NCI-H2196 treated with DMSO at 0.1 percent for 48 hours (cell line): ENCODE measurements around the gene CD38.
"Not testable (repeated sequence)": the region's sequence is repeated elsewhere in the genome, so short reads cannot be mapped to it uniquely, and the experiment has no call there.

Experiments
- DNase-seq: peaks from one replicate; lab custom pipeline; 2025; ENCODE audit not compliant: unreplicated experiment; lab: John Stamatoyannopoulos, UW

Gene CD38

DNA sequence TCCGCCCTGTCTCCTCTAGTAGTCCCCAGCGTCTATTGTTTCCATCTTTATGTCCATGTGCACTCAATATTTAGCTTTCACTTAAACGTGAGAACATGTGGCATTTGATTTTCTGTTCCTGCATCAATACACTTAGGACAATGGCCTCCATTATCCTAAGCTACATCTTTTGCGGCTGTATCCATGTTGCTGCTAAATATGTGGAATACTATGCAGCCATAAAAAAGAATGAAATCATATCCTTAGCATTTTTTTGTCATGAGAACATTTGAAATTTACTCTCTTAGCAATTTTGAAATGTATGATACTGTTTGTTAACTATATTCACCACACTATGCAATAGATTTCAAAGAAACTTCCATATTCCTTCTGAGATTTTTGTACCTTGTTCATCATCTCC, 19.8 kb upstream of the CD38 start:
- no peak for DNase-seq

- DNase-seq: not testable (repeated sequence)
Observed at GRCh38 chr4:15762460-15762859, 15.7 kb upstream of the CD38 start.

GRCh38 chr4:15765391-15765790, 12.7 kb upstream of the CD38 start:
- no peak for DNase-seq

DNA sequence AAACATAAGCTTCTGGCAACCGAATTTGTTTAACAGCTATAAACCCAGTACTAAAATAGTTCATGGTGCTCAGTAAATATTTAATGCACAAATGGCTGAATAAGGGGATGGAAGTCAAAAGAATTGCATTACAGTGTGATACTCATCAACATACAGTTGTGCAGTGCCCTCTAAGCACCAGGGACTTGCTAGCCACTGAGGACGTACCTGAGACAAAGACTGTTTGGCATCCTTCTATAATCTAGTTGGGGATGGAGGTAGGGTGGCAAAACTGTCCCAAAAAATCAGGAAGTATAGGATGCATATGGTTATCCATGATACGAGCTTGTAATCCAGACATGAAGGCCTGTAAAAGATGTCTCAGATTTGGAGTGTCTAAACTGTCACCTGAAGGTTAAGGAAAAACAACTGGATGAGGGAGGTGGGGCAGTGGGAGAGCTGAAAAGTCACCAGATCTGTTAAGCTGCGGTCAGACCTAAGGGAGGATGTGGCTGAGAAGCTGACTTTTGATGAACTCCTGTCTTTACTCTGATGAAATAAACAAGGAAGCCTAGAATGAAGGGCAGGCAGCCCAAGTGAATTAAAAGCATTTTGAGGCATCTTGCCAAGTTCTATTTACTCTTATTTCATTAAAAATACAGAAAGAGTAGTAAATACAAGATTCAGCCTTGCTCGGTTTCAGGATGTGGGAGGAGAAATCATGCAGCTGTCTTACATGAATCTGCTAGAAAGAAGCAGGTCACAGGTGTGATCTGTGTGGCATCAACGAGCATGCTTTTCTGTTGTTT, 12.0 kb upstream of the CD38 start:
- no peak for DNase-seq

GRCh38 chr4:15766821-15767220, 11.3 kb upstream of the CD38 start:
- DNase-seq: no peak

- DNase-seq: no peak
Observed at GRCh38 chr4:15769202-15769601, 8.9 kb upstream of the CD38 start.

DNA sequence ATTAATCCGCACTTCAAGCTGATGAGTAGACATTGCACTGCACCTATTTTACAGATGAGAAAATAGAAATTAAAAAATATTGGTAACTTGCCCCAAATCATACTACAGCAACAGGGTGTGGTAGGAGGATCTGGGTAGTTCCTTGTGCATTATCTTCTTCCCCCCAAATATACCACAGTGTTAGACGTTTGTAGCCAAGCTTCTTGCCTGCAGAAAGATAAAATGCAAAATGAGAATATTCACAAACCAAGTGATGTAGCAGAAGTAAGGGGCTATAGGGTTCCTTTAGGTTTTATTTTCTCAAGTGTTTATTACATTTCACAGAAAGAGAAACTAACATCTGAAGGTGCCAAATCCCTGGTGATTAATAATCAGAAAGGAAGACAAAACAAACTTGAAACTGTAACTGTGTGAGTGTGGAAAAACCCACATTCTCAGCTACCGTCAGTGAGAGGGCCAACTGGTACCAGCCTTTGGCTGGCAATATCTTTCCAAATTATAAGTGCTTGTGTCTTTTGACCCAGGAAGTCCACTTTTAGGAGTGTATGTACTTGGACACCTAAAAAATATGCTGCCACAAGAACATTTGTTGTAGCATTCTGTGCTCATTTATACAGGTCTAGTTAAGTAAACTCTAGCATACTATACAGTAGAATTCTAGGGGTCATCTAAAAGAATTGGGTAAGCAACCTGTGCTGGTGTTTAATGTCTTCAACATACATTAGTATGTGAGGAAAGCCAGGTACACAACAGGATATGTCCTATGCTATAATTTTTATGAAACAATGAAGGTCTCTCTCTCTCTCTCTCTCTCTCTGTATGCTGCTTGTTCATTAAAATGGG, 6.7 kb upstream of the CD38 start:
- no peak for DNase-seq

DNA sequence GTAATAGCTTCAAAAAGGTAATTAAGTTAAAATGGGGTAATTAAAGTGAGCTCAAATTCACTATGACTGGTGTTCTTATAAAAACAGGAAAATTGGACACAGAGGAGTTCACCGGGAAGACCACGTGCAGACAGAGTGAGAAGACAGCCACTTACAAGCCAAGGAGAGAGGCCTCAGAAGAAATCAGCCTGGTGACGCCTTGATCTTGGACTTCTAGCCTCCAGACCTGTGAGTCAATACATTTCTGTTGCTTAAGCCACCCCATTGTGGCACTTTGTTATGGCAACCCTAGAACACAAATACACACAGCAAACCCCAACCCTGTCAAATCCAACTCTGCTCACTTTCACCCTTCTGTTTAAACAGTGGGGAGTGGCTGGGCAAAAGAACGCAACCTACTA, 4.1 kb upstream of the CD38 start:
- DNase-seq: no peak

DNA sequence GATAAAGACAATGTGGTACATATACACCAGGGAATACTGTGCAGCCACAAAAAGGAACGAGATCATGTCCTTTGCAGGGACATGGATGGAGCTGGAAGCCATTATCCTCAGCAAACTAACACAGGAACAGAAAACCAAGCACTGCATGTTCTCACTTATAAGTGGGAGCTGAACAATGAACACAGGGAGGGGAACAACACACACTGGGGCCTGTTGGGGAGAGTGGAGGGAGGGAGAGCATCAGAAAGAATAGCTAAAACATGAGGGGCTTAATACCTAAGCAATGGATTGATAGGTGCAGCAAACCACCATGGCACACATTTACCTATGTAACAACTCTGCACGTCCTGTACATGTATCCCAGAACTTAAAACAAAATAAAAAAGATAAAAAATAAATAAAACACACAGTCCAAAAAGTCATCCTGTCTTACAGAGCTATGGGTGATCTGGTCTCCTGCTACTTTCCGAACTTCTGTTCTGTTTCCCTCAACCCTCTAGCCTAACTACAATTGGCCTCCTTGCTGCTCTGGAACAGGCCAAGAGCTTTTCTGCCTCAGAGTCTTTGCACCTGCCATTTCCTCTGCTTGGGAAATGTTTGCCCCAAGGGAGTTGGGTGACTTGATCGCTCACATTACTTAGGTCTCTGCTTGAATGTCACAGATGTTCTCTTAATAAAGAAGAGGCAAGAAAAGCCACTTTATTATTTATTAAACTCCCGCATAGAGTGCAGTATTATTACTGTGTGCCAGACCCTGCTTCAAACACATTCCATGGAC, 1.1 kb upstream of the CD38 start:
- DNase-seq: no peak

- no peak for DNase-seq
Observed at GRCh38 chr4:15777697-15778288, 335 bp upstream of the CD38 start.

- no peak for DNase-seq
Observed at GRCh38 chr4:15779306-15779705, 1.2 kb downstream of the CD38 start.

GRCh38 chr4:15779809-15780208, 1.7 kb downstream of the CD38 start:
- no peak for DNase-seq

DNA sequence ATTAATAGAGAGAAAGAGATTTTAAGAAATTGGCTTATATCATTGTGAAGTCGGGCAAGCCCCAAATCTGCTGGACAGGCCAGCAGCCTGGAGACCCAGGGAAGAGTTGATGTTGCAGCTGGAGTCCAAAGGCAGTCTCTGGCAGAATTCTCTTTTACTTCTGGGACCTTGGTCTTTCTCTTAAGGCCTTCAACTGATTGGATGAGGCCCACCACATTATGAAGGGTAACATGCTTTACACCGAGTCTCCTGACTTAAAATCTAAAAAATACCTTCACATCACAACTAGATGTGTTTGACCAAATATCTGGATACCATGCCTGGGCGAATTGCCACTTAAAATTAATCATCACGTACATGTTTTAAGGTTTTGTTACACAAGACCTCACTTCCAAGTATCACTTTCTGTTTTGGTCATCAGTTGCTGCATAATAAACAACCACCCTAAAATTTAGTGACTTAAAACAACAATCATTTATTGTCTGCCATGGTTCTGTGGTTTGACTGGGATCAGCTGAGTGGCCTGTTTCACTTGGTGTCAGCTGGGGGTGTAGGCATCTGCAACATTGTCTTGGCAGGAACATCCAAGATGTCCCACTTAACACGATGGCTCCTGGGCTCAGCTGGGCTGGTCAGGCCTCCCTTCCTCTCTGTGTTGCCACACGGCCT, 3.4 kb downstream of the CD38 start:
- no peak for DNase-seq

DNA sequence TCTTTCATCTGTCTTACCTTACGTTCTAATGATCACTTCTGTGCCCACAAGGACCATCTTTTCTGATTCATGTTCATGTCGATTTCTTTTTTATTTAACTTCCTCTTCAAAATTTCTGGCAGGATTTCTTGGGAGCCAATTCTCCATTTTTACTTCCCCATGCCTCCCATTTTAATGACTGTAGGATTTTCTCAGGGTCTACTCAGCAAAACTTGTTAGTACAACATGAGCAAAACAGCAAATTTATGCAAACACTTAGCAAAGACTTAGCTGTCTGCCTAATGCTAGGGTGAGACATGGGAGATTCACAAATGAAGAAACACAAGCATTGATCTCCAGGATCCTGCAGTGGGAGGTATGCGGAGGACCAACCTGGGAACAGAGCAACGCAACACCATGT, 5.5 kb downstream of the CD38 start:
- no peak for DNase-seq

- DNase-seq: no peak
Observed at GRCh38 chr4:15784959-15785634, 7.0 kb downstream of the CD38 start.

DNA sequence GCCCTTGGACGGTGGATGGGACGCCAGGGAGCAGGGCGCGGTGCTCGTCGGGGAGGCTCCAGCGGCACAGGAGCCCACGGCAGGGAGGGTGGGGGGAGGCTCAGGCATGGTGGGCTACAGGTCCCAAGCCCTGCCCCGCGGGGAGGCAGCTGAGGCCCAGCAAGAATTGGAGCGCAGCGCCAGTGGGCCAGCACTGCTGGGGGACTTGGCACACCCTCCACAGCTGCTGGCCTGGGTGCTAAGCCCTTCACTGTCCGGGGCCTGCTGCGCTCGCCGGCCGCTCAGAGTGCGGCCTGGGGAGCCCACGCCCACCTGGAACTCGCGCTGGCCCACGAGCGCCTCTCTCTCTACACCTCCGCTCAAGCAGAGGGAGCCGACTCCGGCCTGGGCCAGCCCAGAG, 8.6 kb downstream of the CD38 start:
- DNase-seq: no peak

- DNase-seq: no peak
Observed at GRCh38 chr4:15792974-15793373, 14.8 kb downstream of the CD38 start.

GRCh38 chr4:15793506-15794363, 15.6 kb downstream of the CD38 start:
- DNase-seq: no peak

DNA sequence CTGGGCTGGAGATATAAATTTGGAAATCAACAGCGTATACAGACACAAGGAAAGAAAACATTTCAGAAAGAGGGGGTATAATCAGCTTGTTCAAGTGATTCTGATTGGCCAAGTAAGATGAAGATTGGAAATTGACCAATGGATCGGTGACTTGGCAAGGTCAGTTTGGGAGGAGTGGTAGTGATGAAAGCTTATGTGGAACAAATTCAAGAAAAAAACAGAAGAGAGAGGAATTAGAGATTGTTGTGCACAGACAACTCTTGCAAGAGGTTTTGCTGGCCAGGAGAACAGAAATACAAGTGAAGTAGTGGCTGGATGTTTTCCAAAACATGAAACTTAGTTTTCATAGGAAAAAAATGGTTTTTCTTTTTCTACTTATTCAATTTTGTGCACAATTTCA, 16.3 kb downstream of the CD38 start:
- no peak for DNase-seq
